GM19351 (cell line): ENCODE results near the gene ITK.
"Not testable (repeated sequence)": the region's sequence is repeated elsewhere in the genome, so short reads cannot be mapped to it uniquely, and the experiment has no call there.

Source experiments
- ATAC-seq: cut with Tn5 transposase; IDR thresholded peaks from one replicate; pipeline ENCODE4 v1.9.1; 2021; ENCODE audit warnings: mild to moderate bottlenecking, moderate library complexity; ENCODE audit not compliant: unreplicated experiment

Gene ITK

GRCh38 chr5:157167214-157167621, 13.4 kb upstream of the ITK start:
- ATAC-seq = no peak

DNA sequence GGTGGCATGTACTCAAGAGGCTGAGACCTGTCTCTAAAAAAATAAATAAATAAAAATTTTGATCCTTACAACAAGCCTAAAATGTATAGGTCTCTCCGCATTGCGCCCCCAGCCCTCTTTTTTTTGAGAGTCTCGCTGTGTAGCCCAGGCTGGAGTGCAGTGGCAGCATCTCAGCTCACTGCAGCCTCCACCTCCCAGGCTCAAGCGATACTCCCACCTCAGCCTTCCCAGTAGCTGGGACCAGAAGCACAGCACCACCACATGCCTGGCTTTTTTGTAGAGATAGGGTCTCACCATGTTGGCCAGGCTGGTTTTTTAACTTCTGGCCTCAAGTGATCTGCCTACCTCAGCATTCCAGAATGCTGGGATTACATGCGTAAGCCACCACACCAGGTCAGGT, 12.4 kb upstream of the ITK start:
- ATAC-seq = no peak

DNA sequence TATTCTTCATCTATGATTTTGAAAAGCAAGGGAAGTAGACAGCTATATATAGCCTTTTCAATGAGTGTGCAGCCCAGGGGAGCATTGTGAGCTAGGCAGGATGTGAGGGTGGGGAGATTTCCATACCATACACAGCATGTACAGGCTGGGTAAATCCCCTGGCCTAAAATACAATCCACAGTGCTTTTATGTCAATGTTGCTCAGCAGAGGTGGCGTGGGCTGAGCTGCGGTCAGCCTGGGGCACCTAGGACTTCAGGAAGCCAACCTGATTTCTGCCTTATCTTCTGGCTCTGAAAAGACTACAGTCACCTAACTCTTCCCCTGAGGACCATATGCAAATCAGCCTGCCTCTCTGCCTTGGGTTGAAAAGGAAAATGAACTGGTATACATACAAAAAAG, 8.2 kb upstream of the ITK start:
- ATAC-seq = peak; percentile 99

DNA sequence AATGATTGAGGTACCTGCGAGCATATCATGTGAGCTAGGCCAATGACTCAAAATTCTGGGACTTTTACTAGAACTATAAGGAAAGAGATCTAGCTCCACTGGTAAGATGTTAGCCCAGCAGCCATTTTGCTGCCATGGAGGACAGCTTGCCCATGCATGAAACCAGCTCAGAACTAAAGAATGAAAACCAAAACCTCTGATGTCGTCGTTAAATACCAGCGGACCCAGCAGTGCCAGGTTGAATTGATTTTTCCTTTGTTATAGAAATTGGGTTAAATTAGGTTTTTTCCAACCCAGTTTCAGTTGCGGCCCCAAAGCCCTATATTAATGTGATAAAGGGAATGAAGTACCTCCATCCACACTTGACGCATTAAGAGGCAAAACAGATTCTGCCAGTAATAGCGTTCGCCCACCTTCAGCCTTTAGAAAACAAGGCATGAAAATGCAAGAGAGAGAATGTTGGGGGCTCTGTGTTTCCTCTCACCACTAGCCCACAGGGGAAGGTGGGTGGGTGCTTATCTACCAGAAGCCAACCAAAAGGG, 5.5 kb upstream of the ITK start:
- no peak for ATAC-seq

- no peak for ATAC-seq
These were observed 2.7 kb upstream of the ITK start for GRCh38 chr5:157177953-157178352.

GRCh38 chr5:157178966-157179365, 1.7 kb upstream of the ITK start:
- ATAC-seq = no peak

DNA sequence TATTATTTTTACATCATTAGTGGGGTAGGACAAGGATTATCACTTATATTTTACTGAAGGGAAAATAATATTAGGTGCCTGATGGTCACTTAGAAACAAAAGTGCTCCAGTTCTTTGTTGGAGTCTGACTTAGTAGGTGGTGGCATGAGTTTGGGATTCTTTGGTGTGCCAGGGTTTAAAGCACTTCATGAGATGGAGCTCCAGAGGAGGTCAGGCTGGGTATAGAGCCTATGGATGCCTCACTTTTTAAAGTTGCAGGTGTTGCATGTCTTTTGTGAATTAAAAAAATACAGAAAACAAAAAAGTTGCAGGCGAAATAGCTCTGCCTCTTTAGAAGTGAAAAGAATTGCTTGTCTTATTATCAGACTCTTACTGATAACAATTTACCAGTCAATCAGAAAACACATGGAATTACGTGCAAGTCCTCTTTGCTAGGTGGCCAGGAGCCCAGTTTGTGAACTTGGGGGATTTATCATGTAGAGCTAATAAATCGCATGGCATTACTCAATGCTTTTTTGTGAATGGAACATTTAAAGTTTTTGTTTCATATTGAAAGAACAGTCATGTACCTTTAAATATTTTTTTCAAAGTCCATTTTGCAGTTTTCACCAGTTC, 1.6 kb downstream of the ITK start:
- no peak for ATAC-seq

- ATAC-seq = no peak
These were observed 3.6 kb downstream of the ITK start for GRCh38 chr5:157184117-157184670.

GRCh38 chr5:157185122-157185521, 4.5 kb downstream of the ITK start:
- not testable (repeated sequence) for ATAC-seq

DNA sequence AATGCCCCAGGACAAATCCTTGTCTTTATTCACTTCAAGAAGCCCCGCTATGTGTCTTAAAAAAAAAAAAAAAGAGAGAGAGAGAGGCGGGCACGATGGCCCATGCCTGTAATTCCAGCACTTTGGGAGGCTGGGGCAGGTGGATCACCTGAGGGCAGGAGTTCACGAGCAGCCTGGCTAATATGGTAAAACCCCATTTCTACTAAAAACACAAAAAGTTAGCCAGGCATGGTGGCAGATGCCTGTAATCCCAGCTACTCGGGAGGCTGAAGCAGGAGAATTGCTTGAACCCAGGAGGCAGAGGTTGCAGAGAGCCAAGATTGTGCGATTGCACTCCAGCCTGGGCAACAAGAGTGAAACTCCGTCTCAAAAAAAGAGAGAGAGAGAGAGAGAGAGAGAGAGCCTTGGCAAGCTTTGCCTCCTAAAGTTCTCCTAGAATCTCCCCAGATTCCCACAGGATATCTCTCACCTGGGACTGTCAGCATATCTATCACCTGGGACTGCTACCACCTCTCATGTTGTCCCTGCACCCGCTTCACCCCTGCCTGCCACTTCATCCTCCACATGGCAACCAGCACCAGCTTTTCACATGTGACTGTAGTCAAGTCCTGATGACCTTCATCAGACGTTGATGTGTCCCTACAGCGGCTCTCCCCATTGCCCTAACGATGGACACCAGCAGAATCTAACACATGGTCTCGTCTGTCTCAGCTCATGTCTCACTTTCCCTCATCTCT, 5.8 kb downstream of the ITK start:
- no peak for ATAC-seq

GRCh38 chr5:157187046-157187754, 6.6 kb downstream of the ITK start:
- ATAC-seq = no peak

- no peak for ATAC-seq
These were observed 7.6 kb downstream of the ITK start for GRCh38 chr5:157188270-157188669.

DNA sequence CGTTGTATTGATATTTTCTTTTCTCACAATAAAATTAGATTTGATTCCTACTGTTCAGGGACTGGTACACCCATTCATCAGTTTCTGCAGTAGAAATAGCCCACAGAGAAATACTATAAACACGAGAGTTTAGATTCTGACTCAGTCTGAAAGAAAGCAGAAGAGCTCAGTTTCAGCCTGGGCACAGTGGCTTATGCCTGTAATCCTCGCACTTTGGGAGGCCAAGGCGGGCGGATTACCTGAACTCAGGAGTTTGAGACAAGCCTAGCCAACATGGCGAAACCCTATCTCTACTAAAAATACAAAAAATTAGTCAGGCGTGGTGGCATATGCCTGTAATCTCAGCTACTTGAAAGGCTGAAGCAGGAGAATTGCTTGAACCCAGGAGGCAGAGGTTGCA, 8.6 kb downstream of the ITK start:
- ATAC-seq = peak; percentile 83

DNA sequence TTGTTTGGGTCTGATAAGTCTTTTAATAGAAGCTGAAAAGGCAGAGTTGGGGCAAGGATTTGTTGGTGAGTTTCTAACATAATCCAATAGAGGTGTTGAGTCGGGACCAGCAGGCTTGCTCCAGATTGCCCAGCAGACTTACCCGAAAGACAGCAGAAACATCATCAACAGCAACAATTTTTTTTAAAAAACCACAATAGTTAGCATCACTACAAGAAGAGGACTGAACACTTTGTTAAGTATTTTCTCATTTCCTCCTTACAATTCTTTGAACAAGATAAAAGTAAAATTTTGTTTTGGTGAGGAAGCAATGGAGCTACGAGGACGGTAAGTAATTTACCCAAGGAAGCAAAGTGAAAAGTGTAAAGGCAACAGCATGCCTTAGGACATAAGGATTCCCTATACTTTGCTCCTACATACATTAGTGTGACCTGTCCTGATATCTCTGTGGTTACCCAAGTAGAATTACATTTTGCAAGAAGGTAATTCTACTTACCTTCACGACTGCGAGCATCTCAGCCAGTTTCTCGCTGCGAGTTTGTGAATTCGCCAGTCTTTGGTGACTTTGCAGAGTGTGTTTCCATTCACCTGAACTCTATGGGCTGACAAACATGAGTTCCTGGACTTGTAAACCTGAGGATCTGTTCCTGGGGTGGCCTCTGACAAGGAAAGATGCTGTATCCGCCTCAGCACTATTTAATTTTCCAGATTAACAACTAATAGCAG, 13.2 kb downstream of the ITK start:
- no peak for ATAC-seq

DNA sequence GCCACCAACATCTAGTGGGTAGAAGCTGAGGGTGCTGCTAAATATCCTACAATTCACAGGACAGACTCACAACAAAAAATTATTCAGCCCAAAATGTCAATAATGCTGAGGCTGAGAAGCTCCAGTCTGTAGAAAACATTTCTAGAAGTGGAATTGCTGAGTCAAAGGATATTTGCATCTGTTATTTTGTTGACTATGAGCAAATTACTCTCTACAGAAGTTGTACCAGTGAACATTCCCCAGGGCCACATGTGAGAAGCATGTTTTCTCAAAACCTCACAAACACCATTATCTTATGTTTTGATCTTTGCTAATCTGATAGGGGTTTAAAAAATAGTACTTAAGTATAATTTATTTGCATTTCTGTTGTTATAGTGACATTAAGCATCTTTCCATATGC, 15.4 kb downstream of the ITK start:
- ATAC-seq = peak; percentile 55

DNA sequence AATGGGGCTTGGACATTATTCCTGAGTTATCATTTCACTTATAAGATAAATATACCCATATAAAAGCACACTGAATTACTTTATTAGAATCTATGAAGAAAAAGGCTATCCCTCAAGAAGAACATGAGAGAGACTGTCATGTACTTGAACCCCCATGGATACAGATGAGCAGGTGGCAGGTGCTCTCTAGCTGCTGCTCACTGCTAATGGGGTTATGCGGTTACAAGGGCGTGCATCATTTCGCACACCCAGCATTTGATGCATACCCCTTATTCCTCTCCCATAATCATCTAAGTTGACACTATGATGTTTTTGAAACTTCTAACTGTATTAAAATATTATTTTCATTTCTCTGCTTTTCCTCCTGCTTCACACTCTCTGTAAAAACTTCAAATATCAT, 16.4 kb downstream of the ITK start:
- no peak for ATAC-seq

- no peak for ATAC-seq
These were observed 17.8 kb downstream of the ITK start for GRCh38 chr5:157198277-157198986.

- no peak for ATAC-seq
These were observed 21.2 kb downstream of the ITK start for GRCh38 chr5:157201857-157202256.

GRCh38 chr5:157203417-157203816, 22.8 kb downstream of the ITK start:
- no peak for ATAC-seq

DNA sequence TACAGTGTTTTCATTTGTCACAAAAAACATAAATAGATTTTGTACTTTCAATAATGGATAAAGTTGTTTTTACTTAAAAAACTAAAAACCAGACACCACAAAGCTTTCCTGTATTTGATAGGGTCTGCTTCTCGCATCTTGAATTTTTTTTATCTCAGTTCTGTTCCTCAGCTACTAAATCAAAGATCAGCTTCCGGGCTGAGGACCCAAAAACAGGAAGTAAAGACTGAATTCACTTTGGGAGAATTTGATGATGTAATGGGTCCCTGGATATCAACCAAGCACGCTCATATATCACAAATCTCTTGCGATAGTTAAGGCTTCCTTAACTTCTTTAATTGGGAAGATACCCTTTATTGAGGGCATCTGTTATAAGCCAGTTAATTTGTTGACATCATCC, 24.1 kb downstream of the ITK start:
- no peak for ATAC-seq
